ENCODE results near the gene FAM47E. TPM values are rescaled to one million over a fixed set of nuclear protein-coding genes. Genes with fewer than 3 reads are reported as not detected.

Gene FAM47E
- total and polyA plus RNA-seq, 9 of the 15 experiments (the other 6 are each of a cell fraction or from before 2014, with no cell fraction given) = 3.7 to 15.6 (median 6.4) TPM

DNA sequence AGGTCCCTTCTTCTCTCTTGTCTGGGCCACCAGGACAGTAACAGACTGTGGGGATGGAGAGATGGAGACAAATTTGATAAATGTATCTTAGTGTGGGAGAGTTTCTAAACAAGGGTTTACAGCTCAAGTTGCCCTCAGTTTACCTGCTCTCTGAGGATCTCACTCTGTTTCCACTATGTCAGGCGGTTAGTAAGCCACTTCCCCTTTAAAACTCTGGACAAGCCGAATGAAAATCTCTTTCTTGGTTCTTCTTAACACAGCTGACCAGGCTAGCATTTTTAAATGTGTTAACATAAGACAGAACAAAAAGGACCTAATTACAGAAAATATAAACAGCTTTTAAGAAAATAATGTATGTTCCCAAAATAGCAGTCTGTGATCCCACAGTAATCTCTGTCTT lies 35.0 kb upstream of the FAM47E start:
- 62% methylated on average over 2 of the region's 2 CpGs for WGBS (ENCODE audit: insufficient coverage, low coverage, missing lambda C conversion rate)
- Histone ChIP-seq H3K4me2 (ENCODE audit: insufficient read depth, low read length) (no peak overlapping the region), H3K9ac (ENCODE audit: insufficient read depth in 1 of 2, low read depth in 2 of 2, low read length in 2 of 2) (no peak overlapping the region), H3K9me1 (ENCODE audit: control insufficient read depth, insufficient read depth, low read length) (no peaks in the 10 kb centered on the region), H3K4me3 (no peak overlapping the region), H4K20me1 (replicated peaks; ENCODE audit: control insufficient read depth, insufficient read depth, low read length) (no peaks in the 10 kb centered on the region), H3K79me2 (ENCODE audit: control insufficient read depth, insufficient read depth, low read length) (peaks cover 18% of the 10 kb centered on the region), H3K27me3 (ENCODE audit: control insufficient read depth in 2 of 2, insufficient read depth in 2 of 2, low read length in 2 of 2) (no peaks in the 10 kb centered on the region), H3K4me1 (replicated peaks in 1 of 2; ENCODE audit: control insufficient read depth in 2 of 2, insufficient read depth in 2 of 2, low read length in 2 of 2) (peaks cover 15 to 22% of the 10 kb centered on the region in 2 experiments), H3K27ac (ENCODE audit: extremely low read depth, low read depth, low read length) (no peak overlapping the region), H2AFZ (ENCODE audit: low read depth, low read length) (no peak overlapping the region), H3K9me3 (replicated peaks; ENCODE audit: control insufficient read depth, insufficient read depth, low read depth, low read length) (no peaks in the 10 kb centered on the region), H3K36me3 (ENCODE audit: control insufficient read depth, insufficient read depth, low read length) (no peaks in the 10 kb centered on the region)
- in situ Hi-C loops (cut with MboI) (no loop called here), intact Hi-C loops (cut with micrococcal nuclease) (no loop called here)
- TF ChIP-seq ZC3H11A (IDR thresholded peaks at IDR 0.05; ENCODE audit: low read depth, low read length) (no peak), ILF3 (IDR thresholded peaks at IDR 0.05; ENCODE audit: borderline replicate concordance) (no peak), FOXM1 (IDR thresholded peaks at IDR 0.05; ENCODE audit: low read depth) (no peak), FOXM1 (CRISPR knock-in tag; IDR thresholded peaks at IDR 0.05; ENCODE audit: low read depth) (no peak), E2F6 (IDR thresholded peaks at IDR 0.05; ENCODE audit: borderline replicate concordance in 1 of 2, extremely low read depth in 1 of 2, insufficient read depth in 1 of 2, insufficient read length in 1 of 2, low read depth in 1 of 2, low read length in 1 of 2, poor library complexity in 1 of 2, severe bottlenecking in 1 of 2) (no peak)
- ChIA-PET POLR2A (interaction anchor here (0.6 to 1.5 kb wide), 3 partner anchors 14 to 158 kb away, joined by 3 read pairs; no protein-coding TSS in a partner anchor), CTCF (ENCODE audit: low intra/inter-chr PET ratio) (no interaction called here)
- DNase-seq (ENCODE audit: extremely low read depth in 1 of 4, low spot score in 3 of 4) = no peak
- FAIRE-seq = no peak
- no TSS peak for BruUV-seq (replicated peaks)
- no peak for ATAC-seq
